Adrenal gland (tissue), 5 donors: Measurements from ENCODE around the gene FLACC1.

ENCODE experiments used
- CTCF ChIP-seq, 6 experiments: fragments of 450-650 bp in 4 of 6; fragments of 200-600 bp in 2 of 6; sonication (generic) in 1 of 6; IDR thresholded peaks; 1 replicate in 5 of 6; 2 replicates in 1 of 6; pipeline versions ENCODE4 v1.5.1 to v1.8.0; 2016 to 2021; ENCODE audit warnings: antibody characterized with exemption in 6 of 6, mild to moderate bottlenecking in 2 of 6, moderate library complexity in 1 of 6
- POLR2A ChIP-seq, 2 donors: fragments of 450-650 bp; IDR thresholded peaks; one replicate each; pipeline ENCODE4 v1.6.1; 2017; ENCODE audit warnings: antibody characterized with exemption in 2 of 2, mild to moderate bottlenecking in 2 of 2, moderate library complexity in 1 of 2
- donor health status: DM: no; HTN: no; CAD: no.

- TF ChIP-seq CTCF (IDR thresholded peaks at IDR 0.05) (no peak), POLR2A (IDR thresholded peaks at IDR 0.05) (no peak)
Observed at GRCh38 chr2:201244829-201245228, 112.3 kb downstream of the FLACC1 start.
